Measurements from ENCODE around the gene SMIM5. TPM values are rescaled to one million over a fixed set of nuclear protein-coding genes. Genes with fewer than 3 reads are reported as not detected.
A peak's percentile ranks its signal among the peaks of the same experiment; 100 is the strongest.

The SMIM5 gene
- polyA plus RNA-seq, 3 donors = 0.15 to 3.3 (median 0.43) TPM

DNA sequence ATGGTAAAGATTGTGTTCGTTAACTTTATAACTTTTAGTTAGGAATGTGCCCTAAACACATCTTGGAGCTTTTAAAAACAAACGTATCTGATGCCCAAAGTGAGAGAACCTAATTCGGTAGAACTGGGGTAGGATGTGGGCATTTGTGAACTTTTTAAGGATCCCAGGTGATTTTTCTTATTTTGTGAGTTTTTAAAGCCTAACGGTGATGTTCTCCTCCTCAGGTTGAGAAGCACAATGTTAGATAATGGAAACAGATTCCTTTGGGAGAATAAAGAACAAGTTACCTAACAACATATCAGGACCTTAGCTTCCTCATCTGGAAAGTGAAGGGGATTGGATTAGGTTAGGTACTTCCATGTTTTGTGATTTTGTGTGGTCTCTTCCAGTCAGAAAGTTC lies 34.6 kb downstream of the SMIM5 start:
- Histone ChIP-seq H3K4me3 (replicated peaks in 1 of 3; ENCODE audit: low read depth in 2 of 3, low read length in 3 of 3) (peak overlapping the region; percentile 89 to 97 (median 92)), H2AFZ (ENCODE audit: insufficient read depth, low read depth, low read length, poor library complexity, severe bottlenecking) (peak overlapping the region; percentile 82), H3K36me3 (replicated peaks in 1 of 2; ENCODE audit: control insufficient read depth in 1 of 2, insufficient read depth in 2 of 2, low read length in 2 of 2) (peaks cover 36 to 49% of the 10 kb centered on the region in 2 donors), H4K20me1 (ENCODE audit: insufficient read depth, low read length) (peaks cover 16% of the 10 kb centered on the region), H3K27me3 (ENCODE audit: control insufficient read depth in 2 of 2, insufficient read depth in 2 of 2, low read length in 2 of 2) (no peaks in the 10 kb centered on the region), H3K4me1 (ENCODE audit: control insufficient read depth in 1 of 2, insufficient read depth in 2 of 2, low read length in 2 of 2) (peaks cover 17 to 22% of the 10 kb centered on the region in 2 donors), H3K9me3 (replicated peaks in 1 of 2; ENCODE audit: control insufficient read depth in 1 of 2, insufficient read depth in 1 of 2, low read length in 2 of 2) (no peaks in the 10 kb centered on the region), H3K79me2 (ENCODE audit: insufficient read depth, low read length) (peaks cover 62% of the 10 kb centered on the region), H3K27ac (ENCODE audit: low read depth in 1 of 2, low read length in 2 of 2) (peak overlapping the region; percentile 84 to 99), H3K4me2 (replicated peaks; ENCODE audit: extremely low read depth, low read length, poor library complexity, severe bottlenecking) (peak overlapping the region; percentile 86), H3K9ac (ENCODE audit: insufficient read depth, low read length, poor library complexity, severe bottlenecking) (peak overlapping the region; percentile 97)
- intact Hi-C loops (cut with micrococcal nuclease) = loop anchor here (10.0 kb wide), 2 partner anchors 177 to 793 kb away; partner anchors contain the start of genes FDXR (in 1 of the 2) and UNC13D (in 1 of the 2)
- TF ChIP-seq, protein P1, sequence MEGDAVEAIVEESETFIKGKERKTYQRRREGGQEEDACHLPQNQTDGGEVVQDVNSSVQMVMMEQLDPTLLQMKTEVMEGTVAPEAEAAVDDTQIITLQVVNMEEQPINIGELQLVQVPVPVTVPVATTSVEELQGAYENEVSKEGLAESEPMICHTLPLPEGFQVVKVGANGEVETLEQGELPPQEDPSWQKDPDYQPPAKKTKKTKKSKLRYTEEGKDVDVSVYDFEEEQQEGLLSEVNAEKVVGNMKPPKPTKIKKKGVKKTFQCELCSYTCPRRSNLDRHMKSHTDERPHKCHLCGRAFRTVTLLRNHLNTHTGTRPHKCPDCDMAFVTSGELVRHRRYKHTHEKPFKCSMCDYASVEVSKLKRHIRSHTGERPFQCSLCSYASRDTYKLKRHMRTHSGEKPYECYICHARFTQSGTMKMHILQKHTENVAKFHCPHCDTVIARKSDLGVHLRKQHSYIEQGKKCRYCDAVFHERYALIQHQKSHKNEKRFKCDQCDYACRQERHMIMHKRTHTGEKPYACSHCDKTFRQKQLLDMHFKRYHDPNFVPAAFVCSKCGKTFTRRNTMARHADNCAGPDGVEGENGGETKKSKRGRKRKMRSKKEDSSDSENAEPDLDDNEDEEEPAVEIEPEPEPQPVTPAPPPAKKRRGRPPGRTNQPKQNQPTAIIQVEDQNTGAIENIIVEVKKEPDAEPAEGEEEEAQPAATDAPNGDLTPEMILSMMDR (IDR thresholded peaks at IDR 0.05) = no peak
- H3K27me3 Mint-ChIP-seq (ENCODE audit: low read depth in 3 of 3) = peaks cover 0 to 2% (median 0%) of the 10 kb centered on the region in 3 donors
- no peak for DNase-seq
- H3K36me3 Mint-ChIP-seq = peaks cover 42 to 53% of the 10 kb centered on the region in 2 donors
- no peak overlapping the region for H3K27ac Mint-ChIP-seq
- no peak overlapping the region for H3K4me3 Mint-ChIP-seq
- peaks cover 12% of the 10 kb centered on the region for H3K4me1 Mint-ChIP-seq
- 0% methylated on average over 2 of the region's 4 CpGs for WGBS (ENCODE audit: insufficient coverage)
- no peaks in the 10 kb centered on the region for H3K9me3 Mint-ChIP-seq

DNA sequence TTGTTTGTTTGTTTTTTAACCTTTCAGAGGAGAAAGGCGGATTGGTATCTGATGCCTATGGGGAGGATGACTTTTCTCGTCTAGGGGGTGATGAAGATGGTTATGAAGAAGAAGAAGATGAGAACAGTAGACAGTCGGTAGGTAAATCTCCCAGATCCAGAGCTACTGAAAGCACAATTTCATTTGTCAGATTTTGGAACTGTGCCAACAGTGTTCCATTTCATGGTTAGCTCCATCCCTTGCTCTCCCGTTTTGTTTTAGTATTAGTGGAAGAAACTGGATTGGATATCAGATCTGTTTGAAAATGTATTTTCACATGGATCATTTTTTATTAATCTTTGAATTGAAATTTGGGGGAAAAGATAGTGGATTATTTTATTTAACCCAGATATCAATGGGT lies 35.3 kb downstream of the SMIM5 start:
- Mint-ChIP-seq H3K9me3 (no peaks in the 10 kb centered on the region), H3K4me3 (no peak overlapping the region), H3K27me3 (ENCODE audit: low read depth in 3 of 3) (peaks cover 0 to 2% (median 1%) of the 10 kb centered on the region in 3 donors), H3K4me1 (peaks cover 12% of the 10 kb centered on the region), H3K36me3 (peaks cover 49 to 59% of the 10 kb centered on the region in 2 donors), H3K27ac (peak overlapping the region in 1 of 7 donors; percentile 40)
- no peak for DNase-seq
- peaks cover 41 to 54% of the 10 kb centered on the region in 2 donors for H3K36me3 ChIP-seq (replicated peaks in 1 of 2; ENCODE audit: control insufficient read depth in 1 of 2, insufficient read depth in 2 of 2, low read length in 2 of 2)
- H3K4me3 ChIP-seq (replicated peaks in 1 of 3; ENCODE audit: low read depth in 2 of 3, low read length in 3 of 3) = peak overlapping the region in 1 of 3 experiments; percentile 89
- H4K20me1 ChIP-seq (ENCODE audit: insufficient read depth, low read length) = peaks cover 16% of the 10 kb centered on the region
- H3K79me2 ChIP-seq (ENCODE audit: insufficient read depth, low read length) = peaks cover 62% of the 10 kb centered on the region
- H2AFZ ChIP-seq (ENCODE audit: insufficient read depth, low read depth, low read length, poor library complexity, severe bottlenecking) = no peak overlapping the region
- H3K4me2 ChIP-seq (replicated peaks; ENCODE audit: extremely low read depth, low read length, poor library complexity, severe bottlenecking) = peak overlapping the region; percentile 86
- H3K4me1 ChIP-seq (ENCODE audit: control insufficient read depth in 1 of 2, insufficient read depth in 2 of 2, low read length in 2 of 2) = peaks cover 17 to 22% of the 10 kb centered on the region in 2 donors
- 100% methylated on average over 1 of the region's 4 CpGs for WGBS (ENCODE audit: insufficient coverage)
- H3K27ac ChIP-seq (ENCODE audit: low read depth in 1 of 2, low read length in 2 of 2) = peak overlapping the region in 1 of 2 donors; percentile 99
- TF ChIP-seq, protein P1 (IDR thresholded peaks at IDR 0.05) = no peak
- H3K27me3 ChIP-seq (ENCODE audit: control insufficient read depth in 2 of 2, insufficient read depth in 2 of 2, low read length in 2 of 2) = no peaks in the 10 kb centered on the region
- no peak overlapping the region for H3K9ac ChIP-seq (ENCODE audit: insufficient read depth, low read length, poor library complexity, severe bottlenecking)
- H3K9me3 ChIP-seq (replicated peaks in 1 of 2; ENCODE audit: control insufficient read depth in 1 of 2, insufficient read depth in 1 of 2, low read length in 2 of 2) = no peaks in the 10 kb centered on the region
- intact Hi-C loops (cut with micrococcal nuclease) = loop anchor here (10.0 kb wide), 2 partner anchors 176 to 794 kb away; partner anchors contain the start of genes FDXR (in 1 of the 2) and UNC13D (in 1 of the 2)

Data from CD14-positive monocyte (primary cell).